Measurements from ENCODE around the gene TMEM59.
A peak's percentile ranks its signal among the peaks of the same experiment; 100 is the strongest.
"Not testable (repeated sequence)": the region's sequence is repeated elsewhere in the genome, so short reads cannot be mapped to it uniquely, and the experiment has no call there.

The TMEM59 gene

DNA sequence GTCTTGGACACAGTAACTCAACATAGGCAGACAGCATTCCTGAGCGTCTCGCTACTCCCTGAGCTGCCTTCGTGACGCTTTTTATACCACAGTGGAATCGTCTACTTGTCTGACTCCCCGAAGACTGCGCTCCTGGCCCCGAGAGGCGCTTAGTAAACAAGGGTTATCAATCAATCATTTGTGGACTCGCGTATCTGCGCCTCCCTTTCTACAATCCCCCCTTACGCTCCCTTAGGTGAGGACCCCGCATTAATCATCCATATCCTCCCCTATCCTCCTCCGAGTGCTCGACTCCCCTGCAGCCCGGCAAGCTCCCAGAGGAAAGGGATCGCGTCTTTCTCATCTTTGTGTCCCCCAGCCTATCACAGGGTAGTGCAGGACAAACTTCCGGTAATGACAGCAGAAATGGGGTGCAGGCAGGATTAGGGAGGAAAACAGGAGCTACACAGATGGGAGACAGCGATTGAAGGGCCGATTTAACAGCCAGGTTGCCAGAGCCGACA lies 522 bp downstream of the TMEM59 start (continued):
- TF ChIP-seq ZBTB17 (tag by site-specific recombination; IDR thresholded peaks at IDR 0.05) (peak; percentile 93), ZNF335 (tag by site-specific recombination; conservative IDR thresholded peaks at IDR 0.05) (peak; percentile 70), ZBTB20 (tag by site-specific recombination; IDR thresholded peaks at IDR 0.05) (0 out of 2 replicates have a peak, but pooled peaks have one; percentile 32), GLIS1 (tag by site-specific recombination; IDR thresholded peaks at IDR 0.05) (no peak), ZNF292 (tag by site-specific recombination; IDR thresholded peaks at IDR 0.05; ENCODE audit: borderline replicate concordance, low read depth) (no peak), ZBTB48 (tag by site-specific recombination; IDR thresholded peaks at IDR 0.05) (peak; percentile 92), ZFP3 (tag by site-specific recombination; IDR thresholded peaks at IDR 0.05; ENCODE audit: low read depth) (no peak)
- TF ChIP-seq, protein P1, sequence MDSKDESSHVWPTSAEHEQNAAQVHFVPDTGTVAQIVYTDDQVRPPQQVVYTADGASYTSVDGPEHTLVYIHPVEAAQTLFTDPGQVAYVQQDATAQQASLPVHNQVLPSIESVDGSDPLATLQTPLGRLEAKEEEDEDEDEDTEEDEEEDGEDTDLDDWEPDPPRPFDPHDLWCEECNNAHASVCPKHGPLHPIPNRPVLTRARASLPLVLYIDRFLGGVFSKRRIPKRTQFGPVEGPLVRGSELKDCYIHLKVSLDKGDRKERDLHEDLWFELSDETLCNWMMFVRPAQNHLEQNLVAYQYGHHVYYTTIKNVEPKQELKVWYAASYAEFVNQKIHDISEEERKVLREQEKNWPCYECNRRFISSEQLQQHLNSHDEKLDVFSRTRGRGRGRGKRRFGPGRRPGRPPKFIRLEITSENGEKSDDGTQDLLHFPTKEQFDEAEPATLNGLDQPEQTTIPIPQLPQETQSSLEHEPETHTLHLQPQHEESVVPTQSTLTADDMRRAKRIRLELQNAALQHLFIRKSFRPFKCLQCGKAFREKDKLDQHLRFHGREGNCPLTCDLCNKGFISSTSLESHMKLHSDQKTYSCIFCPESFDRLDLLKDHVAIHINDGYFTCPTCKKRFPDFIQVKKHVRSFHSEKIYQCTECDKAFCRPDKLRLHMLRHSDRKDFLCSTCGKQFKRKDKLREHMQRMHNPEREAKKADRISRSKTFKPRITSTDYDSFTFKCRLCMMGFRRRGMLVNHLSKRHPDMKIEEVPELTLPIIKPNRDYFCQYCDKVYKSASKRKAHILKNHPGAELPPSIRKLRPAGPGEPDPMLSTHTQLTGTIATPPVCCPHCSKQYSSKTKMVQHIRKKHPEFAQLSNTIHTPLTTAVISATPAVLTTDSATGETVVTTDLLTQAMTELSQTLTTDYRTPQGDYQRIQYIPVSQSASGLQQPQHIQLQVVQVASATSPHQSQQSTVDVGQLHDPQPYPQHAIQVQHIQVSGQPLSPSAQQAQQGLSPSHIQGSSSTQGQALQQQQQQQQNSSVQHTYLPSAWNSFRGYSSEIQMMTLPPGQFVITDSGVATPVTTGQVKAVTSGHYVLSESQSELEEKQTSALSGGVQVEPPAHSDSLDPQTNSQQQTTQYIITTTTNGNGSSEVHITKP (tag by site-specific recombination; IDR thresholded peaks at IDR 0.05), result peak; percentile 89
- TF ChIP-seq, protein P2, sequence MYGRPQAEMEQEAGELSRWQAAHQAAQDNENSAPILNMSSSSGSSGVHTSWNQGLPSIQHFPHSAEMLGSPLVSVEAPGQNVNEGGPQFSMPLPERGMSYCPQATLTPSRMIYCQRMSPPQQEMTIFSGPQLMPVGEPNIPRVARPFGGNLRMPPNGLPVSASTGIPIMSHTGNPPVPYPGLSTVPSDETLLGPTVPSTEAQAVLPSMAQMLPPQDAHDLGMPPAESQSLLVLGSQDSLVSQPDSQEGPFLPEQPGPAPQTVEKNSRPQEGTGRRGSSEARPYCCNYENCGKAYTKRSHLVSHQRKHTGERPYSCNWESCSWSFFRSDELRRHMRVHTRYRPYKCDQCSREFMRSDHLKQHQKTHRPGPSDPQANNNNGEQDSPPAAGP (tag by site-specific recombination; IDR thresholded peaks at IDR 0.05), result peak; percentile 26; the same call in 1 of the 2 replicates

DNA sequence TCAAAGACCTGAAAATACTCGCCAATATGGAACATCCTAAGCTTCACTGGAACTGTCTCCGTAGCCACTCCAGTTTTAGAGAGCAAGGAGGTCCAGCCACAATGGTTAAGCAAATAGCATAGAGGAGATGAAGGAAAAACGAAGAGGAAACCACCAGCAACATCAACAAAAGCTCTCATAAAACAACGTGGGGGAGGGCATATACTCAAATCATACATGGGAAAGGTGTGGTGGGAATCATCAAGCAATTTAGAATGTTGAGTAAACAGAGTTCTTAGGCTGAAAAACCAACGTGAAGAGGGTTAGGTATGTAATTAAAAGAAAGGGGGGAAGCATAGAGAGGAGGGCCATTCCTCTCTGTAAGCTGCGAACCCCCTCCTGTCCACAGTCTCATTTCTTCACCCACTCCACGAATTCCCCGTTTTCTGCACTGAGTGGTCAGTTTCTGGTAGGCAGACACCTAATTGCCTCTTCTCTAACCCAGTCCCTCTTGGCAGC lies 1.0 kb downstream of the TMEM59 start:
- ChIA-PET POLR2A (interaction anchor here (0.6 to 3.7 kb wide), 3 partner anchors 8 to 593 kb away, joined by 3 to 20 read pairs (median 7); partner anchors contain the start of genes IFT25 and LRRC42), CTCF (interaction anchor here (0.7 to 1.3 kb wide), 4 partner anchors 11 to 191 kb away, joined by 3 to 7 read pairs (median 4); no protein-coding TSS in a partner anchor)
- Histone ChIP-seq H3K9me3 (ENCODE audit: control insufficient read depth, insufficient read depth, low read depth, low read length) (no peaks in the 10 kb centered on the region), H3K27ac (ENCODE audit: extremely low read depth, low read depth, low read length) (peak overlapping the region; percentile 62), H3K4me3 (ENCODE audit: low read depth, low read length) (peak overlapping the region; percentile 91), H3K36me3 (ENCODE audit: control insufficient read depth in 2 of 2, insufficient read depth in 1 of 2, low read length in 2 of 2) (peaks cover 0 to 7% of the 10 kb centered on the region in 2 experiments; a peak in 2 of 3 replicates), H3K4me1 (ENCODE audit: control insufficient read depth, insufficient read depth, low read length) (peaks cover 15% of the 10 kb centered on the region)
- peak; percentile 56 for TF ChIP-seq GLIS2 (tag by site-specific recombination; IDR thresholded peaks at IDR 0.05)
- no peak for TF ChIP-seq ZNF664 (tag by site-specific recombination; IDR thresholded peaks at IDR 0.05)
- TF ChIP-seq SP7 (tag by site-specific recombination; IDR thresholded peaks at IDR 0.05), result peak; percentile 63
- TF ChIP-seq, protein P3, sequence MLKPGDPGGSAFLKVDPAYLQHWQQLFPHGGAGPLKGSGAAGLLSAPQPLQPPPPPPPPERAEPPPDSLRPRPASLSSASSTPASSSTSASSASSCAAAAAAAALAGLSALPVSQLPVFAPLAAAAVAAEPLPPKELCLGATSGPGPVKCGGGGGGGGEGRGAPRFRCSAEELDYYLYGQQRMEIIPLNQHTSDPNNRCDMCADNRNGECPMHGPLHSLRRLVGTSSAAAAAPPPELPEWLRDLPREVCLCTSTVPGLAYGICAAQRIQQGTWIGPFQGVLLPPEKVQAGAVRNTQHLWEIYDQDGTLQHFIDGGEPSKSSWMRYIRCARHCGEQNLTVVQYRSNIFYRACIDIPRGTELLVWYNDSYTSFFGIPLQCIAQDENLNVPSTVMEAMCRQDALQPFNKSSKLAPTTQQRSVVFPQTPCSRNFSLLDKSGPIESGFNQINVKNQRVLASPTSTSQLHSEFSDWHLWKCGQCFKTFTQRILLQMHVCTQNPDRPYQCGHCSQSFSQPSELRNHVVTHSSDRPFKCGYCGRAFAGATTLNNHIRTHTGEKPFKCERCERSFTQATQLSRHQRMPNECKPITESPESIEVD (tag by site-specific recombination; IDR thresholded peaks at IDR 0.05), result peak; percentile 65; the same call in 1 of the 2 replicates
- TF ChIP-seq GLIS1 (tag by site-specific recombination; IDR thresholded peaks at IDR 0.05), result peak; percentile 99
- TF ChIP-seq ZNF138 (tag by site-specific recombination; IDR thresholded peaks at IDR 0.05; ENCODE audit: borderline replicate concordance), result no peak
- TF ChIP-seq, protein P4, sequence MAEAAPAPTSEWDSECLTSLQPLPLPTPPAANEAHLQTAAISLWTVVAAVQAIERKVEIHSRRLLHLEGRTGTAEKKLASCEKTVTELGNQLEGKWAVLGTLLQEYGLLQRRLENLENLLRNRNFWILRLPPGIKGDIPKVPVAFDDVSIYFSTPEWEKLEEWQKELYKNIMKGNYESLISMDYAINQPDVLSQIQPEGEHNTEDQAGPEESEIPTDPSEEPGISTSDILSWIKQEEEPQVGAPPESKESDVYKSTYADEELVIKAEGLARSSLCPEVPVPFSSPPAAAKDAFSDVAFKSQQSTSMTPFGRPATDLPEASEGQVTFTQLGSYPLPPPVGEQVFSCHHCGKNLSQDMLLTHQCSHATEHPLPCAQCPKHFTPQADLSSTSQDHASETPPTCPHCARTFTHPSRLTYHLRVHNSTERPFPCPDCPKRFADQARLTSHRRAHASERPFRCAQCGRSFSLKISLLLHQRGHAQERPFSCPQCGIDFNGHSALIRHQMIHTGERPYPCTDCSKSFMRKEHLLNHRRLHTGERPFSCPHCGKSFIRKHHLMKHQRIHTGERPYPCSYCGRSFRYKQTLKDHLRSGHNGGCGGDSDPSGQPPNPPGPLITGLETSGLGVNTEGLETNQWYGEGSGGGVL (tag by site-specific recombination; IDR thresholded peaks at IDR 0.05), result peak; percentile 64
- TF ChIP-seq, protein P1 (tag by site-specific recombination; IDR thresholded peaks at IDR 0.05), result peak; percentile 91; the same call in 1 of the 2 replicates
- TF ChIP-seq TRIM28 (IDR thresholded peaks at IDR 0.05; ENCODE audit: borderline replicate concordance, low read length), result 0 out of 2 replicates have a peak, but pooled peaks have one; percentile 28
- TF ChIP-seq REPIN1 (tag by site-specific recombination; IDR thresholded peaks at IDR 0.05; ENCODE audit: low read depth), result no peak
- peak; percentile 63; the same call in 1 of the 2 replicates for TF ChIP-seq PRDM1 (tag by site-specific recombination; IDR thresholded peaks at IDR 0.05)

DNA sequence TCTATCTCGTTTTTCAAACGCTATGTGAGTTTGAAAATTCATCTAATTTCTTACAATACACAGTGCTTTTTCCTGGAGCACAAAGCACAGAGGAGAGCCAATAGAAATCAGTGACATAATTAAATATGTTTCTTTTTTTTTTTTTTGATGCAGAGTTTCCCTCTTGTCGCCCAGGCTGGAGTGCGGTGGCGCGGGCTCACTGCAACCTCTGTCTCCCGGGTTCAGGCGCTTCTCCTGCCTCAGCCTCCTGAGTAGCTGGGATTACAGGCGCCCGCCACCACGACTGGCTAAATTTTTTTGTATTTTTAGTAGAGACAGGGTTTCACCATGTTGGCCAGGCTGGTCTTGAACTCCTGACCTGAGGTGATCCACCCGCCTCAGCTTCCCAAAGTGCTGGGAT lies 2.6 kb downstream of the TMEM59 start:
- peaks cover 15% of the 10 kb centered on the region for H3K4me1 ChIP-seq (ENCODE audit: control insufficient read depth, insufficient read depth, low read length)
- POLR2A ChIA-PET, result interaction anchor here (3.7 kb wide), 1 partner anchor 105 kb away, joined by 20 read pairs; the partner anchor contains the start of genes IFT25 and LRRC42
- not testable (repeated sequence) for H3K4me3 ChIP-seq (ENCODE audit: low read depth, low read length); H3K36me3 ChIP-seq (ENCODE audit: control insufficient read depth in 2 of 2, insufficient read depth in 1 of 2, low read length in 2 of 2); H3K9me3 ChIP-seq (ENCODE audit: control insufficient read depth, insufficient read depth, low read depth, low read length); H3K27ac ChIP-seq (ENCODE audit: extremely low read depth, low read depth, low read length)
- CTCF ChIA-PET, result interaction anchor here (1.3 kb wide), 1 partner anchor 190 kb away, joined by 4 read pairs; no protein-coding TSS in a partner anchor

All from HEK293 (cell line).